ENCODE data around the gene DGKI. TPM values are rescaled to one million over a fixed set of nuclear protein-coding genes. Genes with fewer than 3 reads are reported as not detected.

Gene DGKI
- total RNA-seq, 4 donors from 2014 or later = 0.64 to 1.2 (median 1.00) TPM; not detected in 1

- no peak overlapping the region for H3K4me3 ChIP-seq
- no peaks in the 10 kb centered on the region for H3K36me3 ChIP-seq
- no peaks in the 10 kb centered on the region for H3K9me3 ChIP-seq
- in situ Hi-C loops (cut with MboI; ENCODE audit: low pct_ligation_motif_present in 1 of 4, low pct_unique_long_range_greater_than_20kb in 1 of 4, low sequenced_read_pairs in 3 of 4) (no loop called here), intact Hi-C loops (cut with DNase I; ENCODE audit: low total_unique reads) (no loop called here)
- no peak for TF ChIP-seq POLR2A (IDR thresholded peaks at IDR 0.05)
- no peak for TF ChIP-seq EP300 (IDR thresholded peaks at IDR 0.05; ENCODE audit: low read depth)
- TF ChIP-seq POLR2AphosphoS5 (IDR thresholded peaks at IDR 0.05) = no peak
- TF ChIP-seq, protein P1, sequence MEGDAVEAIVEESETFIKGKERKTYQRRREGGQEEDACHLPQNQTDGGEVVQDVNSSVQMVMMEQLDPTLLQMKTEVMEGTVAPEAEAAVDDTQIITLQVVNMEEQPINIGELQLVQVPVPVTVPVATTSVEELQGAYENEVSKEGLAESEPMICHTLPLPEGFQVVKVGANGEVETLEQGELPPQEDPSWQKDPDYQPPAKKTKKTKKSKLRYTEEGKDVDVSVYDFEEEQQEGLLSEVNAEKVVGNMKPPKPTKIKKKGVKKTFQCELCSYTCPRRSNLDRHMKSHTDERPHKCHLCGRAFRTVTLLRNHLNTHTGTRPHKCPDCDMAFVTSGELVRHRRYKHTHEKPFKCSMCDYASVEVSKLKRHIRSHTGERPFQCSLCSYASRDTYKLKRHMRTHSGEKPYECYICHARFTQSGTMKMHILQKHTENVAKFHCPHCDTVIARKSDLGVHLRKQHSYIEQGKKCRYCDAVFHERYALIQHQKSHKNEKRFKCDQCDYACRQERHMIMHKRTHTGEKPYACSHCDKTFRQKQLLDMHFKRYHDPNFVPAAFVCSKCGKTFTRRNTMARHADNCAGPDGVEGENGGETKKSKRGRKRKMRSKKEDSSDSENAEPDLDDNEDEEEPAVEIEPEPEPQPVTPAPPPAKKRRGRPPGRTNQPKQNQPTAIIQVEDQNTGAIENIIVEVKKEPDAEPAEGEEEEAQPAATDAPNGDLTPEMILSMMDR (IDR thresholded peaks at IDR 0.05) = no peak
- H3K27me3 ChIP-seq = no peaks in the 10 kb centered on the region
- DNase-seq = no peak
- WGBS, 2 donors (ENCODE audit: low coverage in 1 of 2) = 50 to 57% methylated on average over 1 of the region's 1 CpG
- H3K27ac ChIP-seq = no peak overlapping the region
- no peaks in the 10 kb centered on the region for H3K4me1 ChIP-seq
Observed at GRCh38 chr7:137544453-137545058, 302.2 kb downstream of the DGKI start.

DNA sequence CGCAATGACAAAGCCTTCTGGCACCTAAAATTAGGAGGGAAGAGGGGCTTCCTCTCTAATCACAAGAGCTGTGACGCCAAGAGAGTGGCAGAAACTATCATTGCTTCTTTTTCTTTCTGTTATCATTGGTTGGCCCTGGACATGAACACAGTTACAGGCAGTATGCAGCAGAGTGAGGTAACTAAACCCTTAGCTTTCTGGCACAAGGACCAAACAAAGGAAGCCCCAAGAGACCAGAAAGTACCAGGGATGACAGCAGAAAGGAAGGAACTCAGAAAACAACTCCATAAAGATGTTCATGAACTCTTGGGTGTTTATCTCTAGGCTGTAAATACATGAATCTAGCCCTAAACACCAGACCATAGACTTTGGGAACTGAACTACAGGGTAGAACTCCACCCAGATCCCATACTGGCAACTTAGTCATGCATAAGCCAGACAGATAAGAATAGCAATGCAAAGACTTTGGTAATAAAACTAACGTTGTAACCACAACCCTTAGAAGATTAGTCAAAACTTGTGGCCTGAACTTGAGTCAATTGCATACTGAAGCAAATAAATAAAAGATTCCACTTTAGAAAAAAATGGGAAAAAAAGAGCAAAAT lies 307.6 kb downstream of the DGKI start:
- Histone ChIP-seq H3K9me3 (no peaks in the 10 kb centered on the region), H3K27ac (no peak overlapping the region), H3K4me1 (no peaks in the 10 kb centered on the region), H3K36me3 (no peaks in the 10 kb centered on the region), H3K4me3 (no peak overlapping the region), H3K27me3 (no peaks in the 10 kb centered on the region)
- intact Hi-C loops (cut with DNase I; ENCODE audit: low total_unique reads) = no loop called here
- TF ChIP-seq POLR2AphosphoS5 (IDR thresholded peaks at IDR 0.05) (no peak), EP300 (IDR thresholded peaks at IDR 0.05; ENCODE audit: low read depth) (no peak), POLR2A (IDR thresholded peaks at IDR 0.05) (no peak)
- TF ChIP-seq, protein P1 (IDR thresholded peaks at IDR 0.05) = no peak
- in situ Hi-C loops (cut with MboI; ENCODE audit: low pct_ligation_motif_present in 1 of 4, low pct_unique_long_range_greater_than_20kb in 1 of 4, low sequenced_read_pairs in 3 of 4) = no loop called here
- no peak for DNase-seq
- WGBS, 2 donors (ENCODE audit: low coverage in 1 of 2) = 60 to 65% methylated on average over 2 to 3 of the region's 3 CpGs

- 73% methylated on average over 3 to 4 of the region's 4 CpGs for WGBS, 2 donors (ENCODE audit: low coverage in 1 of 2)
- DNase-seq = no peak
- Histone ChIP-seq H3K27ac (no peak overlapping the region), H3K4me3 (no peak overlapping the region), H3K27me3 (no peaks in the 10 kb centered on the region), H3K36me3 (no peaks in the 10 kb centered on the region), H3K9me3 (no peaks in the 10 kb centered on the region), H3K4me1 (no peaks in the 10 kb centered on the region)
- intact Hi-C loops (cut with DNase I; ENCODE audit: low total_unique reads) (no loop called here), in situ Hi-C loops (cut with MboI; ENCODE audit: low pct_ligation_motif_present in 1 of 4, low pct_unique_long_range_greater_than_20kb in 1 of 4, low sequenced_read_pairs in 3 of 4) (no loop called here)
- TF ChIP-seq POLR2AphosphoS5 (IDR thresholded peaks at IDR 0.05) (no peak), POLR2A (IDR thresholded peaks at IDR 0.05) (no peak), EP300 (IDR thresholded peaks at IDR 0.05; ENCODE audit: low read depth) (no peak)
- TF ChIP-seq, protein P1 (IDR thresholded peaks at IDR 0.05) = no peak
Observed at GRCh38 chr7:137538361-137538762, 308.4 kb downstream of the DGKI start.

DNA sequence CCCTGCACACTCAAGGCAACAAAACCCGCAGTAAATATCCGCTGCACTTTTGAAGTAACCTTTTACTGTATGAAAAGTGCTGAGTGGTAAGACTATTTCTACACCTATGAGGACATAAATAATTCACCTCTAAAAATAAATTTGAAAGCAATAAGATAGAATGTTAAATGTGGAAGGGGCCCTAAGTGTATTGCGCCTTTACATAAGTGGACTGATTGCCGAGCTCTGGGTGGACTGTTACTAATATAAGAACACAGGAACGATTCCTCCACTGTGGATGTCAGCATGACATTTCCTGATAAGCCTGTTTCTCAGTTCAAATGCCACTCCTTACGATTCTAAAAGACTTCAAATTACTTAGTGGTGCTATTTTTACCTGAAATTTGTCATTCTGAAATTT lies 311.2 kb downstream of the DGKI start:
- intact Hi-C loops (cut with DNase I; ENCODE audit: low total_unique reads) (no loop called here), in situ Hi-C loops (cut with MboI; ENCODE audit: low pct_ligation_motif_present in 1 of 4, low pct_unique_long_range_greater_than_20kb in 1 of 4, low sequenced_read_pairs in 3 of 4) (no loop called here)
- 74 to 90% methylated on average over 6 of the region's 6 CpGs for WGBS, 2 donors (ENCODE audit: low coverage in 1 of 2)
- TF ChIP-seq POLR2AphosphoS5 (IDR thresholded peaks at IDR 0.05) = no peak
- TF ChIP-seq, protein P1 (IDR thresholded peaks at IDR 0.05) = no peak
- TF ChIP-seq POLR2A (IDR thresholded peaks at IDR 0.05) = no peak
- no peak for TF ChIP-seq EP300 (IDR thresholded peaks at IDR 0.05; ENCODE audit: low read depth)
- H3K4me1 ChIP-seq = no peaks in the 10 kb centered on the region
- no peak overlapping the region for H3K4me3 ChIP-seq
- H3K9me3 ChIP-seq = no peaks in the 10 kb centered on the region
- H3K27me3 ChIP-seq = no peaks in the 10 kb centered on the region
- no peaks in the 10 kb centered on the region for H3K36me3 ChIP-seq
- H3K27ac ChIP-seq = no peak overlapping the region
- DNase-seq = no peak
